Keratinocyte (primary cell): ENCODE measurements around the gene BAZ1A. TPM values are rescaled to one million over a fixed set of nuclear protein-coding genes. Genes with fewer than 3 reads are reported as not detected.
A peak's percentile ranks its signal among the peaks of the same experiment; 100 is the strongest.

Experiments used
- DNase-seq: peaks from one replicate; pipeline ENCODE4 v3.0.0-alpha.2; 2011; ENCODE audit warnings: low read depth, missing footprints, low spot score
- FAIRE-seq: peaks from 2 replicates; lab custom pipeline; 2011; peaks lifted over from hg19 to GRCh38; lab: Jason Lieb, UNC
- H2AFZ ChIP-seq: 2 replicates; pipeline ENCODE4 v1.6.0; 2012; ENCODE audit warnings: low read length, control low read depth, inconsistent platforms; ENCODE audit not compliant: control insufficient read depth
- H3K27ac ChIP-seq: 2 replicates; pipeline ENCODE4 v1.5.1; 2011; ENCODE audit warnings: low read length; ENCODE audit not compliant: control insufficient read depth, insufficient read depth
- H3K27me3 ChIP-seq: 3 replicates; pipeline ENCODE4 v1.6.0; 2011; ENCODE audit warnings: low read length; ENCODE audit not compliant: control insufficient read depth, insufficient read depth; ENCODE audit errors: extremely low read depth
- H3K36me3 ChIP-seq, 2 experiments: 2 replicates in 1 of 2; 3 replicates in 1 of 2; pipeline ENCODE4 v1.5.1; 2011; ENCODE audit warnings: low read length in 2 of 2, mild to moderate bottlenecking in 1 of 2; ENCODE audit not compliant: control insufficient read depth in 2 of 2, insufficient read depth in 2 of 2; ENCODE audit errors: extremely low read depth in 1 of 2
- H3K4me1 ChIP-seq: 3 replicates; pipeline ENCODE4 v1.5.1; 2011; ENCODE audit warnings: low read length; ENCODE audit not compliant: control insufficient read depth, insufficient read depth; ENCODE audit errors: extremely low read depth
- H3K4me2 ChIP-seq: 3 replicates; pipeline ENCODE4 v1.6.0; 2011; ENCODE audit warnings: low read depth, low read length; ENCODE audit not compliant: control insufficient read depth, insufficient read depth; ENCODE audit errors: extremely low read depth
- H3K4me3 ChIP-seq, 3 experiments: fragments of 200-600 bp in 1 of 3; sonication (generic) in 1 of 3; 2 replicates in 2 of 3; 3 replicates in 1 of 3; pipeline ENCODE4 v1.5.1; 2011 to 2016; ENCODE audit warnings: low read length in 3 of 3, mild to moderate bottlenecking in 3 of 3, control low read depth in 2 of 3, inconsistent platforms in 1 of 3, low read depth in 1 of 3, mixed read lengths in 1 of 3, mixed run types in 1 of 3, moderate library complexity in 1 of 3; ENCODE audit not compliant: control insufficient read depth in 2 of 3, insufficient read depth in 2 of 3; ENCODE audit errors: extremely low read depth in 1 of 3
- H3K79me2 ChIP-seq: 2 replicates; pipeline ENCODE4 v1.6.0; 2012; ENCODE audit warnings: low read length; ENCODE audit not compliant: control insufficient read depth, insufficient read depth
- H3K9ac ChIP-seq: 3 replicates; pipeline ENCODE4 v1.6.0; 2011; ENCODE audit warnings: low read length; ENCODE audit not compliant: control insufficient read depth, insufficient read depth; ENCODE audit errors: extremely low read depth
- H3K9me1 ChIP-seq: 3 replicates; pipeline ENCODE4 v1.6.0; 2011; ENCODE audit warnings: low read length; ENCODE audit not compliant: control insufficient read depth, insufficient read depth; ENCODE audit errors: extremely low read depth
- H3K9me3 ChIP-seq: 2 replicates; pipeline ENCODE4 v1.5.1; 2012; ENCODE audit warnings: low read depth, low read length; ENCODE audit not compliant: control insufficient read depth
- H4K20me1 ChIP-seq: 3 replicates; pipeline ENCODE4 v1.6.0; 2011; ENCODE audit warnings: low read length; ENCODE audit not compliant: control insufficient read depth, insufficient read depth; ENCODE audit errors: extremely low read depth
- EZH2 ChIP-seq: IDR thresholded peaks from one replicate; pipeline ENCODE4 v1.6.1; 2012; ENCODE audit warnings: inconsistent platforms, mild to moderate bottlenecking, low read length, moderate library complexity
- dilution Hi-C: fragments of 300-500 bp; cut with MboI; formaldehyde crosslinking; loops from one replicate; pipeline ENCODE4 v1.7.0; 2020; ENCODE audit warnings: low sequenced_read_pairs; ENCODE audit not compliant: extremely low pct_ligation_motif_present
- polyA plus RNA-seq, 5 experiments: library from polyadenylated mRNA; depleted of rRNA in 3 of 5; stranded (reverse) in 3 of 5; stranded (forward) in 1 of 5; unstranded in 1 of 5; fragments of >200 nt; gene quantifications; 1 replicate in 1 of 5; 2 replicates in 3 of 5; 3 replicates in 1 of 5; pipeline versions ENCODE4 v1.2.1 to v1.2.3, GENCODE V29; 2011 to 2012; ENCODE audit warnings: missing spikeins in 2 of 5, low read depth in 1 of 5, low replicate concordance in 1 of 5
- TF ChIP-seq, protein P1 (sequence below), 3 experiments: IDR thresholded peaks in 1 of 3; conservative IDR thresholded peaks in 1 of 3; optimal IDR thresholded peaks in 1 of 3; 2 replicates in 2 of 3; 3 replicates in 1 of 3; pipeline versions ENCODE3 to v1.5.1; 2011; ENCODE audit warnings: low read length in 3 of 3, mild to moderate bottlenecking in 3 of 3, moderate library complexity in 2 of 3, control low read depth in 1 of 3, inconsistent platforms in 1 of 3; ENCODE audit not compliant: insufficient read depth in 2 of 3; ENCODE audit errors: extremely low read depth in 1 of 3

Gene BAZ1A
- polyA plus RNA-seq, 1 donor (not counting 4 experiments of a cell fraction or from before 2014, with no cell fraction given) = 52.0 TPM

GRCh38 chr14:34733245-34733644, 141.9 kb downstream of the BAZ1A start:
- TF ChIP-seq, protein P1, sequence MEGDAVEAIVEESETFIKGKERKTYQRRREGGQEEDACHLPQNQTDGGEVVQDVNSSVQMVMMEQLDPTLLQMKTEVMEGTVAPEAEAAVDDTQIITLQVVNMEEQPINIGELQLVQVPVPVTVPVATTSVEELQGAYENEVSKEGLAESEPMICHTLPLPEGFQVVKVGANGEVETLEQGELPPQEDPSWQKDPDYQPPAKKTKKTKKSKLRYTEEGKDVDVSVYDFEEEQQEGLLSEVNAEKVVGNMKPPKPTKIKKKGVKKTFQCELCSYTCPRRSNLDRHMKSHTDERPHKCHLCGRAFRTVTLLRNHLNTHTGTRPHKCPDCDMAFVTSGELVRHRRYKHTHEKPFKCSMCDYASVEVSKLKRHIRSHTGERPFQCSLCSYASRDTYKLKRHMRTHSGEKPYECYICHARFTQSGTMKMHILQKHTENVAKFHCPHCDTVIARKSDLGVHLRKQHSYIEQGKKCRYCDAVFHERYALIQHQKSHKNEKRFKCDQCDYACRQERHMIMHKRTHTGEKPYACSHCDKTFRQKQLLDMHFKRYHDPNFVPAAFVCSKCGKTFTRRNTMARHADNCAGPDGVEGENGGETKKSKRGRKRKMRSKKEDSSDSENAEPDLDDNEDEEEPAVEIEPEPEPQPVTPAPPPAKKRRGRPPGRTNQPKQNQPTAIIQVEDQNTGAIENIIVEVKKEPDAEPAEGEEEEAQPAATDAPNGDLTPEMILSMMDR (optimal IDR thresholded peaks at IDR 0.05 in 1 of 3, IDR thresholded peaks at IDR 0.05 in 1 of 3, conservative IDR thresholded peaks at IDR 0.05 in 1 of 3; ENCODE audit: extremely low read depth in 1 of 3, insufficient read depth in 2 of 3, low read length in 3 of 3) = no peak
- no peak for TF ChIP-seq EZH2
- Histone ChIP-seq H3K4me1 (peaks cover 13% of the 10 kb centered on the region), H2AFZ (peak overlapping the region; percentile 18), H4K20me1 (no peaks in the 10 kb centered on the region), H3K27me3 (no peaks in the 10 kb centered on the region), H3K27ac (no peak overlapping the region), H3K4me3 (peak overlapping the region in 1 of 3 experiments; percentile 24), H3K79me2 (no peaks in the 10 kb centered on the region), H3K9me3 (no peaks in the 10 kb centered on the region), H3K36me3 (no peaks in the 10 kb centered on the region), H3K9ac (no peak overlapping the region), H3K4me2 (peak overlapping the region; percentile 71), H3K9me1 (no peaks in the 10 kb centered on the region)
- FAIRE-seq = peak; percentile 83
- DNase-seq = no peak
- dilution Hi-C loops = no loop called here

DNA sequence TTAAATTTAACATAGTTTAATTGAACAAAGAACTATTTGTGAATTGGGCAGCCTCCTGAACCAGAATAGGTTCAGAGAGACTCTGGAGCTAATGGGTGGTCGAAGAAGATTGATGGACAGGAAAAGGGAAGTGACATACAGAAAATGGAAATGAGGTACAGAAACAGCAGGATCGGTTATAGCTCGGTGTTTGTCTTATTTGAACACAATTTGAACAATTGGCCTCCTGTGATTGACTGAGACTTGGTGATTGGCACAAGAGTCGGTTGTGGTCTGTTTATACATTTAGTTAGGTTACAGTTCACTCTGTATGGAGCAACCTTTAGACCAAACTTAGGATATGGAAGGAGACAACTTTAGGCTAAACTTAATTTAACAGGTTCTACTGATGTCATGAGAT, 142.4 kb downstream of the BAZ1A start:
- FAIRE-seq = no peak
- Histone ChIP-seq H3K36me3 (no peaks in the 10 kb centered on the region), H3K27me3 (no peaks in the 10 kb centered on the region), H3K4me1 (peaks cover 13% of the 10 kb centered on the region), H3K4me2 (peak overlapping the region; percentile 71), H3K27ac (no peak overlapping the region), H3K9ac (no peak overlapping the region), H2AFZ (peak overlapping the region; percentile 11), H3K9me3 (no peaks in the 10 kb centered on the region), H3K9me1 (no peaks in the 10 kb centered on the region), H3K79me2 (no peaks in the 10 kb centered on the region), H3K4me3 (no peak overlapping the region), H4K20me1 (no peaks in the 10 kb centered on the region)
- dilution Hi-C loops = no loop called here
- no peak for DNase-seq
- no peak for TF ChIP-seq EZH2
- TF ChIP-seq, protein P1 (optimal IDR thresholded peaks at IDR 0.05 in 1 of 3, IDR thresholded peaks at IDR 0.05 in 1 of 3, conservative IDR thresholded peaks at IDR 0.05 in 1 of 3; ENCODE audit: extremely low read depth in 1 of 3, insufficient read depth in 2 of 3, low read length in 3 of 3) = no peak
